Measurements from ENCODE around the gene DACH2. TPM values are rescaled to one million over a fixed set of nuclear protein-coding genes. Genes with fewer than 3 reads are reported as not detected.

DACH2 gene
- total RNA-seq, 2 experiments from 2014 or later, result not detected

DNA sequence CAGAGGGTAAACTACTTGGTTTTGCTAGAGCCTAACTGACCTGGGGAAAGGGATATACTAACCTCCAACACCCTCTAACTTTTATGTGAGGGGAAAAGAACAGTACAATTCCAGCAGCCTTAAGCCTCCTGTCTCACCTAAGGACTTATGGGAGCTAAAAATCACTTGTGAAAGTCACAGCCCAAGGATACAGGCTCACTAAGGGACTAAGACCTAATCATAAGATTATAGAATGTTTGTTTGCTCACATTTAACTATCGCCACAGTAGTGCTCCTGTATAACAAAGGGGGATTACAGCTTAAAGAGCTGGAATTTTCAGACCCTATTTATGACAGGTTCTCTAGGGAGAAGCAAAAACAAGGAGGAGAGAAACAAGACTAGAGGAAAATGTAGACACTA is 548.7 kb downstream of the DACH2 start:
- H2AFZ ChIP-seq (ENCODE audit: low read length), result no peak overlapping the region
- no TSS peak for BruUV-seq (replicated peaks)
- H3K9me2 ChIP-seq (ENCODE audit: insufficient read depth, low read length), result no peaks in the 10 kb centered on the region
- intact Hi-C loops (cut with micrococcal nuclease; ENCODE audit: unreplicated experiment), result no loop called here
- no peaks in the 10 kb centered on the region for H3K4me1 ChIP-seq (ENCODE audit: insufficient read depth, low read length, poor library complexity, severe bottlenecking)
- H3K79me2 ChIP-seq (ENCODE audit: insufficient read depth, low read depth, low read length), result no peaks in the 10 kb centered on the region
- H3K27ac ChIP-seq (ENCODE audit: low read depth, low read length, poor library complexity, severe bottlenecking), result no peak overlapping the region
- ChIA-PET POLR2A (interaction anchor here (0.5 to 0.6 kb wide), 2 partner anchors 26 to 1536 kb away, joined by 3 read pairs; no protein-coding TSS in a partner anchor), CTCF (ENCODE audit: unreplicated experiment) (no interaction called here)
- DNase-seq (ENCODE audit: low spot score), result no peak
- no peaks in the 10 kb centered on the region for H3K9me3 ChIP-seq (ENCODE audit: low read length)
- H4K20me1 ChIP-seq (ENCODE audit: insufficient read depth, low read length), result no peaks in the 10 kb centered on the region
- TF ChIP-seq EZH2phosphoT487 (IDR thresholded peaks at IDR 0.05; ENCODE audit: borderline replicate concordance, low read depth, low read length), result no peak
- TF ChIP-seq, protein P1, sequence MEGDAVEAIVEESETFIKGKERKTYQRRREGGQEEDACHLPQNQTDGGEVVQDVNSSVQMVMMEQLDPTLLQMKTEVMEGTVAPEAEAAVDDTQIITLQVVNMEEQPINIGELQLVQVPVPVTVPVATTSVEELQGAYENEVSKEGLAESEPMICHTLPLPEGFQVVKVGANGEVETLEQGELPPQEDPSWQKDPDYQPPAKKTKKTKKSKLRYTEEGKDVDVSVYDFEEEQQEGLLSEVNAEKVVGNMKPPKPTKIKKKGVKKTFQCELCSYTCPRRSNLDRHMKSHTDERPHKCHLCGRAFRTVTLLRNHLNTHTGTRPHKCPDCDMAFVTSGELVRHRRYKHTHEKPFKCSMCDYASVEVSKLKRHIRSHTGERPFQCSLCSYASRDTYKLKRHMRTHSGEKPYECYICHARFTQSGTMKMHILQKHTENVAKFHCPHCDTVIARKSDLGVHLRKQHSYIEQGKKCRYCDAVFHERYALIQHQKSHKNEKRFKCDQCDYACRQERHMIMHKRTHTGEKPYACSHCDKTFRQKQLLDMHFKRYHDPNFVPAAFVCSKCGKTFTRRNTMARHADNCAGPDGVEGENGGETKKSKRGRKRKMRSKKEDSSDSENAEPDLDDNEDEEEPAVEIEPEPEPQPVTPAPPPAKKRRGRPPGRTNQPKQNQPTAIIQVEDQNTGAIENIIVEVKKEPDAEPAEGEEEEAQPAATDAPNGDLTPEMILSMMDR (conservative IDR thresholded peaks at IDR 0.05; ENCODE audit: low read length), result no peak
- H3K36me3 ChIP-seq (ENCODE audit: insufficient read depth, low read length), result no peaks in the 10 kb centered on the region
- no peak overlapping the region for H3K4me2 ChIP-seq (ENCODE audit: low read length)
- H3K4me3 ChIP-seq (ENCODE audit: low read depth, low read length, poor library complexity, severe bottlenecking), result no peak overlapping the region

DNA sequence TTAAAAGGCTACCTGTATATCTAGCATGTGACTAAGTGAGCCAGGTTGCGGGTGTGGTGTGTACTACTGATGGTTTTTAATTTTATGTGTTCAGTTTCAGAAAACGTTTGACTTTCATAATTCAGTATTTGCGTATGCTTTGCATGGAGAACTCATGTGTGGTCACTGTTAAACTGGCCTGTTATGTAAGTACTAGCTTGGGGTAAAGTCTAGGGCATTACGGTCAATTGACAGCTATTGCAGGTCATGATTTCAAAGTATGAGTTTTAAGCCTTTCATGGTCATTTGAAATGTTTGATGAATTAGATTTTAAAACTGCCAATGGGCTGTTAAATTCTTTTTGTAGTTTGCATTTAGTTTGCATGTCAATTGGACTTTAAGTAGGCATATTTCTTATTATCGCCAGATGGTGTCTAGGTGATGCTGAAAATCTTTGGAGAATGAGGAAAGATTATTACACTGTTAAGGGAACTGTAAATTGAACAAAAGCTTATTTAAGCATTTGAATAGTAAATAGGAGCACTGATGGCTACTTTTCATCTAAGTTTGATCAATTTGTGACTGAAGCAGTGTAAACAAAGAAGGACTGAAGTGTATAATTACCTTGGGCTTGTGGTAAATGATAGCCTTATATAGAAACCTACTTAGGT is 563.4 kb downstream of the DACH2 start:
- H3K9me2 ChIP-seq (ENCODE audit: insufficient read depth, low read length), result no peaks in the 10 kb centered on the region
- ChIA-PET CTCF (ENCODE audit: unreplicated experiment) (no interaction called here), POLR2A (interaction anchor here (0.5 kb wide), 1 partner anchor 228 kb away, joined by 3 read pairs; no protein-coding TSS in a partner anchor)
- H3K4me2 ChIP-seq (ENCODE audit: low read length), result no peak overlapping the region
- H3K27ac ChIP-seq (ENCODE audit: low read depth, low read length, poor library complexity, severe bottlenecking), result no peak overlapping the region
- H4K20me1 ChIP-seq (ENCODE audit: insufficient read depth, low read length), result no peaks in the 10 kb centered on the region
- no peak overlapping the region for H2AFZ ChIP-seq (ENCODE audit: low read length)
- no peaks in the 10 kb centered on the region for H3K9me3 ChIP-seq (ENCODE audit: low read length)
- no TSS peak for BruUV-seq (replicated peaks)
- H3K36me3 ChIP-seq (ENCODE audit: insufficient read depth, low read length), result no peaks in the 10 kb centered on the region
- H3K4me1 ChIP-seq (ENCODE audit: insufficient read depth, low read length, poor library complexity, severe bottlenecking), result no peaks in the 10 kb centered on the region
- DNase-seq (ENCODE audit: low spot score), result no peak
- no peak overlapping the region for H3K4me3 ChIP-seq (ENCODE audit: low read depth, low read length, poor library complexity, severe bottlenecking)
- TF ChIP-seq, protein P1 (conservative IDR thresholded peaks at IDR 0.05; ENCODE audit: low read length), result no peak
- no peak for TF ChIP-seq EZH2phosphoT487 (IDR thresholded peaks at IDR 0.05; ENCODE audit: borderline replicate concordance, low read depth, low read length)
- no peaks in the 10 kb centered on the region for H3K79me2 ChIP-seq (ENCODE audit: insufficient read depth, low read depth, low read length)
- intact Hi-C loops (cut with micrococcal nuclease; ENCODE audit: unreplicated experiment), result no loop called here

DNA sequence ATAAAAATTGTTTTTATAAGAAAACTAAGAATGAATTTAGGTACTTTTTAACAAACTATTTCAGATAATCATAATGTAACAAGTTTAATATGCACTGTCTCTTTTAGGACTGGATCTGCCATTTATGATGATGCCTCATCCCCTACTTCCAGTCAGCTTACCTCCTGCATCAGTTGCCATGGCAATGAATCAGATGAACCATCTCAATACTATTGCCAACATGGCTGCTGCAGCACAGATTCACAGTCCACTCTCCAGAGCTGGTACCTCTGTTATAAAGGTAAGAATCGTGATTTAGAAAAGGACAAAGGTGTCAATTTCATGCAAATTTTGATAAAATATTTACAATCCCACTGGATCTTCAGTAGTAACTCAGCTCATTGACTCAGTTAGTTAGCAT is 566.2 kb downstream of the DACH2 start:
- H3K4me1 ChIP-seq (ENCODE audit: insufficient read depth, low read length, poor library complexity, severe bottlenecking), result no peaks in the 10 kb centered on the region
- ChIA-PET CTCF (ENCODE audit: unreplicated experiment) (no interaction called here), POLR2A (no interaction called here)
- no peaks in the 10 kb centered on the region for H4K20me1 ChIP-seq (ENCODE audit: insufficient read depth, low read length)
- intact Hi-C loops (cut with micrococcal nuclease; ENCODE audit: unreplicated experiment), result no loop called here
- TF ChIP-seq EZH2phosphoT487 (IDR thresholded peaks at IDR 0.05; ENCODE audit: borderline replicate concordance, low read depth, low read length), result no peak
- TF ChIP-seq, protein P1 (conservative IDR thresholded peaks at IDR 0.05; ENCODE audit: low read length), result no peak
- H3K9me3 ChIP-seq (ENCODE audit: low read length), result no peaks in the 10 kb centered on the region
- H2AFZ ChIP-seq (ENCODE audit: low read length), result no peak overlapping the region
- no peak overlapping the region for H3K4me2 ChIP-seq (ENCODE audit: low read length)
- no peak overlapping the region for H3K4me3 ChIP-seq (ENCODE audit: low read depth, low read length, poor library complexity, severe bottlenecking)
- H3K9me2 ChIP-seq (ENCODE audit: insufficient read depth, low read length), result no peaks in the 10 kb centered on the region
- no peaks in the 10 kb centered on the region for H3K36me3 ChIP-seq (ENCODE audit: insufficient read depth, low read length)
- H3K27ac ChIP-seq (ENCODE audit: low read depth, low read length, poor library complexity, severe bottlenecking), result no peak overlapping the region
- no peaks in the 10 kb centered on the region for H3K79me2 ChIP-seq (ENCODE audit: insufficient read depth, low read depth, low read length)
- no TSS peak for BruUV-seq (replicated peaks)
- DNase-seq (ENCODE audit: low spot score), result no peak
